Stimulated activated naive CD8-positive, alpha-beta T cell treated with anti-CD3 and anti-CD28 coated beads, Interleukin-15, amount 100 ng/mL, for 72 hours (primary cell): ENCODE data around the gene RAPGEF6.
A peak's percentile ranks its signal among the peaks of the same experiment; 100 is the strongest.
"Not testable (repeated sequence)": the region's sequence is repeated elsewhere in the genome, so short reads cannot be mapped to it uniquely, and the experiment has no call there.

Experiments
- ATAC-seq: fragments of 150-1000 bp; cut with Tn5 transposase; 2 replicates; pipeline ENCODE4 v1.10.0; 2021; ENCODE audit warnings: mild to moderate bottlenecking, moderate library complexity
- DNase-seq, 2 donors: peaks; one replicate each; pipeline ENCODE4 v3.0.0; 2021 to 2022
- H3K27ac Mint-ChIP-seq, 2 donors: one replicate each; pipeline ENCODE4 v1.8.0; 2022; ENCODE audit warnings: mild to moderate bottlenecking in 2 of 2, mixed read lengths in 2 of 2, moderate library complexity in 2 of 2
- H3K27me3 Mint-ChIP-seq: one replicate; pipeline ENCODE4 v1.8.0; 2022; ENCODE audit warnings: mixed read lengths
- H3K4me1 Mint-ChIP-seq: one replicate; pipeline ENCODE4 v1.8.0; 2022; ENCODE audit warnings: mild to moderate bottlenecking, mixed read lengths
- H3K4me3 Mint-ChIP-seq, 2 donors: one replicate each; pipeline ENCODE4 v1.8.0; 2022; ENCODE audit warnings: mild to moderate bottlenecking in 2 of 2, mixed read lengths in 2 of 2, moderate library complexity in 1 of 2
- H3K9me3 Mint-ChIP-seq, 2 donors: one replicate each; pipeline ENCODE4 v1.8.0; 2022; ENCODE audit warnings: mixed read lengths in 2 of 2

RAPGEF6 gene

DNA sequence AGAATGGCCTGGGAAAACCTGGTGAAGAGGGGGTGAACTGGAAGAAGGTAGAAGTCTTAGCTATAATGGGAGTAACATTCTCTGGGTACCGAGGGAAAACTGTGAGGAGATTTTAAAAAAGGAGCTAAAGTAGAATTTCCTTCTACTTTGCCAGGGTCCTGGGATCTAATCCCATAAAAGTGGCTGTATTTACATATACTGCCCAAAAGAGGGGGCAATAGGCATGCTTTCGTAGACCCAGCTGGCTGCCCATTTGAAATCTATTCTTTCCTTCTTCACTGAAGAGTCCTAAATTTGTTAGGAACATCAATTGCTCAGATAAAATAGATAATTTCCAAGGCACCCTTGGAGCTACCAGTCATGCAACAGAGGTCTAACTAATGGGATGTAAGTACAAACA lies 212.0 kb downstream of the RAPGEF6 start:
- DNase-seq (no peak), ATAC-seq (no peak)
- Mint-ChIP-seq H3K27ac (no peak overlapping the region), H3K4me3 (no peak overlapping the region), H3K4me1 (peaks cover 22% of the 10 kb centered on the region), H3K27me3 (no peaks in the 10 kb centered on the region), H3K9me3 (no peaks in the 10 kb centered on the region)

- no peak overlapping the region for H3K4me3 Mint-ChIP-seq
- DNase-seq (no peak), ATAC-seq (no peak)
- peak overlapping the region in 1 of 2 donors; percentile 88 for H3K27ac Mint-ChIP-seq
- H3K9me3 Mint-ChIP-seq = no peaks in the 10 kb centered on the region
- H3K27me3 Mint-ChIP-seq = no peaks in the 10 kb centered on the region
- H3K4me1 Mint-ChIP-seq = peaks cover 38% of the 10 kb centered on the region
These were observed 215.2 kb downstream of the RAPGEF6 start for GRCh38 chr5:131419877-131420276.

DNA sequence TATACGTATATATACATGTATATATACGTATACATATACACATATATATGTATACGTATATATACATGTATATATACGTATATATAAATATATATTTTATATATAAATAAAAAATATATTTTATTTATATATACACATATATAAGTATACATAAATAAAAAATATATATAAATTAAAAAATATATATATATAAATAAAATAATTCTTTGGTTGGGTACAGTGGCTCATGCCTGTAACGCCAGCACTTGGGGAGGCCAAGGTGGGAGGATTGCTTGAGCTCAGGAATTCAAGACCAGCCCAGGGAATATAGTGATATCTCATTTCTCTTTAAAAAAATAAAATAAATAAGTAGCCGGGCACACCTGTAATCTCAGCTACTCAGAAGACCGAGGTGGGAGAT lies 216.2 kb downstream of the RAPGEF6 start:
- Mint-ChIP-seq H3K4me1 (peaks cover 47% of the 10 kb centered on the region), H3K27me3 (no peaks in the 10 kb centered on the region), H3K27ac (no peak overlapping the region), H3K9me3 (no peaks in the 10 kb centered on the region), H3K4me3 (no peak overlapping the region)
- DNase-seq (no peak), ATAC-seq (no peak)

- Mint-ChIP-seq H3K27ac (peak overlapping the region in 1 of 2 donors; percentile 65), H3K9me3 (no peaks in the 10 kb centered on the region), H3K4me1 (peaks cover 49% of the 10 kb centered on the region), H3K4me3 (peak overlapping the region; percentile 53 to 59), H3K27me3 (no peaks in the 10 kb centered on the region)
- DNase-seq (peak; percentile 61 to 69), ATAC-seq (peak; percentile 48)
These were observed 217.7 kb downstream of the RAPGEF6 start for GRCh38 chr5:131417240-131417869.

GRCh38 chr5:131416729-131417128 lies 218.3 kb downstream of the RAPGEF6 start:
- no peaks in the 10 kb centered on the region for H3K27me3 Mint-ChIP-seq
- peaks cover 49% of the 10 kb centered on the region for H3K4me1 Mint-ChIP-seq
- DNase-seq = no peak
- peak overlapping the region; percentile 40 to 53 for H3K4me3 Mint-ChIP-seq
- ATAC-seq = peak; percentile 10
- no peaks in the 10 kb centered on the region for H3K9me3 Mint-ChIP-seq
- H3K27ac Mint-ChIP-seq = peak overlapping the region in 1 of 2 donors; percentile 65

DNA sequence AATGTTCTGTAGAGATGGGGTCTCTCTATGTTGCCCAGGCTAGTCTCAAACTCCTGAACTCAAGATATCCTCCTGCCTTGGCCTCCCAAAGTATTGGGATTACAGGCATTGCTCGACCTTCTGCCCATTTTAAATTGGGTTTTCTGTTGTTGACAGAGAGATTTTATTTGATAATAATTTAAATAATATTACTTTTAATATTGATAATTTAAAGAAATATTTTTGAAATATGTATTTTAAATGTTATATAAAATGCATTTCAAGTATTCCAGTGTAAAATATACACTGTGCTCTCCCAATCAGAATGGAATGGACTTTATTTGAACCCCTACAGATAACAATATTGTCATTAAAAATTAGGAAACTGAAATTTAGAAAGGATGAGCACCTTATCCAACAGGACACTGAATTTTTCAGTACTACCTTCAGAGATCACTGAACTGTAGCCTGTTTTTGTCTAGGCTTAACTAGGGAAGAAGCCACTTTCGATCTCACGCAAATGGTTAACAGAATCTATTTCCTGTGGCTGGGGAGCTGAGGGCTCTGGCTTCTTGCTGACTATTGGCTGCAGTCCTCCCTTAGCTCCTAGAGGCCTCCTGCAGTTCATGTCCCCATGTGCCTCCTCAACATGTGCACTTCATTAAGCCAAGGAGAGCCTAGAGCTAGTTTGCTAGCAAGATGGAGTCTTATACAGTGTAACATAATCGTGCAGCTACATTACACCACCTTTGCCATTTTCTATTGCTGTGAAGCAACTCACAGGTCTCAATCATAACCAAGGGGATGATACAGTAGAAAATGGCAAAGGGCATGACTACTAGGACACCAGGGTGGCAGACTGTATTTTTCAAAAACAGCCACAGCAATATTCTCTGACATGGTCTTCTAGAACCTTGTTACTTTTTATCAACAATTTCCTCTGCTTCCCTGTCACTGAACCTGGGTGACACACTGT lies 221.1 kb downstream of the RAPGEF6 start:
- ATAC-seq = peak; percentile 89
- Mint-ChIP-seq H3K27ac (peak overlapping the region; percentile 94 to 95), H3K4me1 (peaks cover 37% of the 10 kb centered on the region), H3K9me3 (peaks cover 0 to 5% of the 10 kb centered on the region in 2 donors), H3K4me3 (peak overlapping the region; percentile 66 to 76), H3K27me3 (no peaks in the 10 kb centered on the region)
- DNase-seq = peak in 1 of 2 donors; percentile 33

GRCh38 chr5:131406975-131407638 lies 227.9 kb downstream of the RAPGEF6 start:
- Mint-ChIP-seq H3K27ac (peak overlapping the region; percentile 14 to 60), H3K27me3 (no peaks in the 10 kb centered on the region), H3K4me1 (peaks cover 15% of the 10 kb centered on the region), H3K4me3 (no peak overlapping the region), H3K9me3 (peaks cover 7 to 16% of the 10 kb centered on the region in 2 donors)
- ATAC-seq = no peak
- DNase-seq = no peak

DNA sequence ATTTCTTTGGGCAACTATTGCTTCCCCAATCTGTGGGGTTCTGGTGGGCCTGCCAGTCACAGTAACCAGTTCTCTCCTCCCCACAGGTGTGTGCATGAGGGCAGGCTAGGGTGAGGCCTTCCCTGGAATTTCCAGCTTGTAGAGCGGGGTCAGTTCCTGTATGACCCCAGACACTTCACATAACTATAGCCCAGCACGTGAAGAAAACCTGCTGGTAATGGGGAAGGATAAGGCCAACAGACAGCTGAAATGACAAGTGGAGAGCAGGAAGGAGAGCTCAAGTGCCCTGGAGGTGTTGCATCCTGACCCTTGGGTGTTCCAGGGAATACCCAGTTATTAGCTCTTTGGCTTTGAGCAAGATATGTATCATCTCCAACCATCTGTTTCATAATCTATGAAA lies 229.0 kb downstream of the RAPGEF6 start:
- Mint-ChIP-seq H3K4me3 (no peak overlapping the region), H3K27ac (peak overlapping the region; percentile 52 to 60), H3K9me3 (peaks cover 12 to 20% of the 10 kb centered on the region in 2 donors), H3K27me3 (no peaks in the 10 kb centered on the region), H3K4me1 (peaks cover 15% of the 10 kb centered on the region)
- DNase-seq (no peak), ATAC-seq (peak; percentile 20)

- Mint-ChIP-seq H3K9me3 (peaks cover 16 to 22% of the 10 kb centered on the region in 2 donors), H3K27me3 (no peaks in the 10 kb centered on the region), H3K27ac (peak overlapping the region; percentile 52 to 60), H3K4me3 (no peak overlapping the region), H3K4me1 (peaks cover 18% of the 10 kb centered on the region)
- ATAC-seq (peak; percentile 31), DNase-seq (no peak)
These were observed 229.4 kb downstream of the RAPGEF6 start for GRCh38 chr5:131405674-131406073.

DNA sequence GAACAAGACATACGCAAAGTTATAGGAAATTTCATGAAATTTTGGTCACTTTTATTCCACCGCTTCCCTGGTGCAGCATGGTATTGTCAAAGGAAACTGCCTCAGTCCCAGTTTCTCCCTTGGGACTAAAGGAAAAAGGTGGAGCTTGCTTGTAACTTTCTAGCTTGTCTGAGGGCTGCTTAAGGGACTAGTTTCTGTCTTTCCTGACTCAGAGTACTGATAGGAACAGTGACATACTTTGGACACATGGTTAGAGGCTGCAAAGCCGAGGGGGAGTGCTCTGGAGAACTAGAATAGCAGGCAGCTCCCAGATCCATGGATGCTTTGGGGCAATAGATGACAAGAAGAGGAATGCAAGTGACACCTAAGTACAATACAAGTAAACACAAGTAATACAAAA lies 234.4 kb downstream of the RAPGEF6 start:
- Mint-ChIP-seq H3K4me1 (peaks cover 48% of the 10 kb centered on the region), H3K9me3 (peaks cover 23 to 31% of the 10 kb centered on the region in 2 donors), H3K4me3 (peak overlapping the region in 1 of 2 donors; percentile 29), H3K27ac (peak overlapping the region; percentile 66 to 90), H3K27me3 (no peaks in the 10 kb centered on the region)
- ATAC-seq = no peak
- DNase-seq = no peak

GRCh38 chr5:131399007-131399406 lies 236.0 kb downstream of the RAPGEF6 start:
- DNase-seq, H3K4me3 Mint-ChIP-seq, H3K27me3 Mint-ChIP-seq, ATAC-seq: not testable (repeated sequence)
- H3K9me3 Mint-ChIP-seq = peaks cover 23 to 31% of the 10 kb centered on the region in 2 donors
- H3K4me1 Mint-ChIP-seq = peaks cover 55% of the 10 kb centered on the region
- H3K27ac Mint-ChIP-seq = peak overlapping the region in 1 of 2 donors; percentile 89

DNA sequence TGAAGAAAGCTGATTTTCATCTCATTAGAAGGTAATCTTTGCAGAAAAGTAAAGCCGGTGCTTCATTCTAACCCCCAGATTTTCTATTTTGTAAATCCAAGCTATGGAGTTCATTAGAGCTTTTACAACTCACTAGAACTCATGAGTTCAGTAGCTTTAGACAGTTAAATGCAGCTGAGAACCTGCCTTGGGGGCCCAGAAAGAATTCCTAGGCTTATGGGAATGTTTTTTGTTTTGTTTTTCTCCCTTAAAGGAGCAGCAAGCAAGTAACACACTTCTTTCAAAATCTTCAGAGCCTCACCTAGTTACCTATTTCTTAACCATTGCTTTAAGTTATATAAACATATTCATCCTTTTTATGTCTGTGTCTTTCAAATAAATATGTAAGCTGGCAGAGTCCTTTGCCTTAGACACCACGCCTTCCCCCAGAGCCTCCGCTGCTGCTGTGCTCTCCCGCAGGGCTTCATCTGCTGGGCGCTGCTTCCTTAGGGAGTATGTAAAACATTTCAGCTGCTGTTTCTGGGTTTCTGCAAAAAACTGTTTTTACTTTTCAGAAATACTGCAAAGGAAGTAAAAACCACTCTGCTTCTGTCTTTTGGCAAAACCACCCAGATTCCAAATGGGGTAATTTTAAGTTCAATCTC lies 238.3 kb downstream of the RAPGEF6 start:
- Mint-ChIP-seq H3K27me3 (no peaks in the 10 kb centered on the region), H3K9me3 (peaks cover 9 to 20% of the 10 kb centered on the region in 2 donors), H3K4me3 (peak overlapping the region; percentile 62 to 64), H3K27ac (peak overlapping the region; percentile 90 to 94), H3K4me1 (peaks cover 78% of the 10 kb centered on the region)
- no peak for ATAC-seq
- no peak for DNase-seq

DNA sequence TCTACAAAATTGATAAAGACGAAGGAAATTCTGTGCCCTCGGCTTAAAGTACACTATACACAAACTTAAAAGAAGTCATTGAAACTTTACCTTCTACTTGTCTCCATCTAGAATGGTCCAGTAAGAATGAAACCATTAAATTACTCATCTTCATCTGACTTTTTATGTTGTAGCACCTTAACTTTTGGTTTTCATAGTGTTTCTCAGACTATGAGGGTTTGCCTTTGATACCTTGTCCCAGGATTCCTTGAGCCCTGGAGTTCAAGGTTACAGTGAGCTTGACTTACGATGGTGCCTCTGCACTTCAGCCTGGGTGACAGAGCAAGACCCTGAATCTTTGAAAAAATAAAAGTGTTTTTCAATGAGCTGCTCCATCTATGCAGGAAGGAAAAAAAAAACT lies 239.0 kb downstream of the RAPGEF6 start:
- peak overlapping the region; percentile 62 to 64 for H3K4me3 Mint-ChIP-seq
- peaks cover 80% of the 10 kb centered on the region for H3K4me1 Mint-ChIP-seq
- H3K9me3 Mint-ChIP-seq = peaks cover 8 to 18% of the 10 kb centered on the region in 2 donors
- no peaks in the 10 kb centered on the region for H3K27me3 Mint-ChIP-seq
- DNase-seq (no peak), ATAC-seq (peak; percentile 82)
- H3K27ac Mint-ChIP-seq = peak overlapping the region; percentile 90 to 93

GRCh38 chr5:131394128-131394527 lies 240.9 kb downstream of the RAPGEF6 start:
- peak; percentile 89 for ATAC-seq
- Mint-ChIP-seq H3K4me1 (peaks cover 88% of the 10 kb centered on the region), H3K4me3 (peak overlapping the region; percentile 56 to 82), H3K9me3 (peaks cover 3 to 8% of the 10 kb centered on the region in 2 donors), H3K27ac (peak overlapping the region; percentile 83 to 89), H3K27me3 (no peaks in the 10 kb centered on the region)
- peak; percentile 40 to 45 for DNase-seq

GRCh38 chr5:131393498-131393968 lies 241.5 kb downstream of the RAPGEF6 start:
- DNase-seq = no peak
- Mint-ChIP-seq H3K4me1 (peaks cover 88% of the 10 kb centered on the region), H3K9me3 (peaks cover 2% of the 10 kb centered on the region in 2 donors), H3K4me3 (peak overlapping the region; percentile 56 to 82), H3K27ac (peak overlapping the region; percentile 83 to 89), H3K27me3 (no peaks in the 10 kb centered on the region)
- no peak for ATAC-seq
